Transverse colon (tissue), 4 donors: Measurements from ENCODE around the gene NCKAP5. TPM values are rescaled to one million over a fixed set of nuclear protein-coding genes. Genes with fewer than 3 reads are reported as not detected.

Experiments
- DNase-seq: peaks from one replicate; pipeline ENCODE4 v3.0.0-alpha.2; 2019
- H3K27ac ChIP-seq, 4 donors: fragments of 200-600 bp; sonication (generic); 2 replicates each; pipeline ENCODE4 v1.5.1; 2016 to 2018; ENCODE audit warnings: inconsistent platforms in 4 of 4
- H3K27me3 ChIP-seq: fragments of 200-600 bp; sonication (generic); 2 replicates; pipeline ENCODE4 v1.5.1; 2017; ENCODE audit warnings: inconsistent platforms
- H3K36me3 ChIP-seq, 4 donors: fragments of 200-600 bp; sonication (generic); 2 replicates each; pipeline ENCODE4 v1.5.1; 2017 to 2019; ENCODE audit warnings: inconsistent platforms in 4 of 4
- H3K4me1 ChIP-seq, 4 donors: fragments of 200-600 bp; sonication (generic); 2 replicates each; pipeline ENCODE4 v1.5.1; 2017 to 2020; ENCODE audit warnings: inconsistent platforms in 4 of 4
- H3K4me3 ChIP-seq, 4 donors: fragments of 200-600 bp; sonication (generic); 1 replicate in 1 of 4; 2 replicates in 3 of 4; pipeline versions ENCODE4 v1.5.1 to v1.6.1; 2017 to 2019; ENCODE audit warnings: inconsistent platforms in 4 of 4
- H3K9me3 ChIP-seq, 2 donors: fragments of 200-600 bp; sonication (generic); 2 replicates each; pipeline ENCODE4 v1.5.1; 2017 to 2019; ENCODE audit warnings: inconsistent platforms in 2 of 2
- EP300 ChIP-seq: sonication (generic); formaldehyde crosslinking; IDR thresholded peaks from one replicate; pipeline ENCODE4 v1.6.1; 2017; ENCODE audit warnings: antibody characterized with exemption, low read depth
- POLR2A ChIP-seq: fragments of 450-650 bp; IDR thresholded peaks from one replicate; pipeline ENCODE4 v1.6.1; 2016; ENCODE audit warnings: antibody characterized with exemption, mild to moderate bottlenecking, moderate library complexity
- POLR2AphosphoS5 ChIP-seq, 3 donors: sonication (generic); formaldehyde crosslinking; IDR thresholded peaks; one replicate each; pipeline ENCODE4 v1.6.1; 2016; ENCODE audit warnings: antibody characterized with exemption in 3 of 3
- WGBS, 2 donors: methylation state at CpG; one replicate each; pipeline ENCODE4 v1.1.5; 2018; ENCODE audit warnings: low coverage in 1 of 2; 5-methylcytosine and 5-hydroxymethylcytosine counted together
- in situ Hi-C, 4 donors: fragments of 200-750 bp; cut with MboI; loops; one replicate each; pipeline versions ENCODE4 v1.15.0 to v1.15.1; 2017; ENCODE audit warnings: low sequenced_read_pairs in 3 of 4, low pct_ligation_motif_present in 1 of 4, low pct_unique_long_range_greater_than_20kb in 1 of 4
- intact Hi-C: fragments of 100-400 bp; cut with DNase I; formaldehyde crosslinking; loops from one replicate; pipeline ENCODE4 v1.15.1; 2023; ENCODE audit warnings: low total_unique reads
- total RNA-seq, 4 donors: library from RNA; depleted of rRNA; stranded (reverse); fragments of >200 nt; gene quantifications; one replicate each; pipeline ENCODE4 v1.1.0, GENCODE V29; 2016
- TF ChIP-seq, protein P1 (sequence below), 5 experiments: fragments of 200-600 bp in 3 of 5; fragments of 450-650 bp in 2 of 5; sonication (generic) in 3 of 5; IDR thresholded peaks; 1 replicate in 2 of 5; 2 replicates in 3 of 5; pipeline ENCODE4 v1.5.1; 2016 to 2017; ENCODE audit warnings: antibody characterized with exemption in 5 of 5, inconsistent platforms in 3 of 5, mild to moderate bottlenecking in 2 of 5, moderate library complexity in 1 of 5

NCKAP5 gene
- total RNA-seq, 4 donors from 2014 or later, result 1.1 to 10.9 (median 5.0) TPM

DNA sequence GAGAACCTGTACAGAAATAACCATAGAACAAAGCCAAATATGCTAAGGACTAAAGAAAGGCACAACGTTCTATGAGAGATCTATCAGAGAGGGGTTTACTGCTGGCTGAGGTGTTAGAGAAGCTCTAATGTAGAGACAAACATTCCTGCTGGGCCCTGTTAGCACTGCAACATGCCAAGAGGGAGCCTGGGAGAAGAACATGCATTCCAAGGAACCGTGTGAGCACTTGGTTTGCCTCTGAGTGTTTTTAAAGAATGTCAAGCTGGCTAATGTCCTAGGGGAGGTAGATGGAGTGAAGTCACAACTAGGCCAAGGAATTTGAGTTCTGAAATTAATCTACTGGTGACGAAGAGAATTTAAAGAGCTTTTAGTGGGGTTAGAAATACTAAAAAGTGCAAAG lies 514.0 kb downstream of the NCKAP5 start:
- in situ Hi-C loops (no loop called here), intact Hi-C loops (no loop called here)
- Histone ChIP-seq H3K4me1 (no peaks in the 10 kb centered on the region), H3K9me3 (no peaks in the 10 kb centered on the region), H3K36me3 (no peaks in the 10 kb centered on the region), H3K27me3 (no peaks in the 10 kb centered on the region), H3K4me3 (no peak overlapping the region), H3K27ac (no peak overlapping the region)
- WGBS, 2 donors, result 41 to 45% methylated on average over 3 of the region's 3 CpGs
- DNase-seq, result no peak
- TF ChIP-seq EP300 (no peak), POLR2A (no peak)

DNA sequence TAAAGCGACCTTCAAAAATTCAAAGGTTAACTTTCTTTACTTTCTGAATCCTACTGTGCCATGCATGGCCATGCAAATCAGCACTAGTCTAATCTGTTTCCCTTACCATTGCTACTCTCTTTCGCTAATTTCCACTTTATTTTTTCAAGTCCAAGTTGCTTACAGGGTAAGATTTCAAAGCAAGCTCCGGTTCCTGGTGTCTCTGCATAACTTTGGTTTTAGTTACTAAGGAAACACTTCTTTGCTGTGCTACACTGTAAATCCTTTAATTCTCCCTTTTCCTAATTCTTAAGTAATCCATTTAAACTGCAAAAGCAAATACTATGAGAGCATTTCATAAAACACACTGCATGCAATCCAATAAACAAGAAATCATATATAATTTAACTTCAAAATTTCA lies 514.7 kb downstream of the NCKAP5 start:
- H3K9me3 ChIP-seq, result no peaks in the 10 kb centered on the region
- H3K4me1 ChIP-seq, result no peaks in the 10 kb centered on the region
- intact Hi-C loops, result no loop called here
- in situ Hi-C loops, result no loop called here
- no peak for DNase-seq
- WGBS, 2 donors, result 71 to 78% methylated on average over 3 of the region's 3 CpGs
- H3K36me3 ChIP-seq, result no peaks in the 10 kb centered on the region
- no peak for TF ChIP-seq POLR2AphosphoS5 (IDR thresholded peaks at IDR 0.05)
- TF ChIP-seq POLR2A, result no peak
- TF ChIP-seq EP300, result no peak
- H3K27me3 ChIP-seq, result no peaks in the 10 kb centered on the region
- H3K27ac ChIP-seq, result no peak overlapping the region
- H3K4me3 ChIP-seq, result no peak overlapping the region

DNA sequence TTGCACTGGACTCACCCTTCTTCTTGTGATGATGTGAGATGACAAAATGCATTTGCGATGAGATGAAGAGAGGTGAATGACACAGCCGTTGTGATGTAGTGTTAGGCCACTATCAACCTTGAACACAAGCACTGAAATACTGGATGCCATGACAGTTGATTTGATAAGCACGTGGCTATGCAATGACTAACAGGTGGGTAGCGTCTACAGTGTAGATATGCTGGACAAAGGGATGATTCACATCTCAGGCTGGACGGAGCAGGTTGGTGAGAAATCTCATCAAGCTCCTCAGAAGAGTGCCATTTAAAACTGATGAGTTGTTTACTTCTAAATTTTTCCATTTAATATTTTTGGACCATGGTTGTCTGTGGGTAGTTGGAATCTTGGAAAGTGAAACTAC lies 522.5 kb downstream of the NCKAP5 start:
- DNase-seq, result no peak
- TF ChIP-seq POLR2A, result no peak
- no peak for TF ChIP-seq EP300
- TF ChIP-seq, protein P1, sequence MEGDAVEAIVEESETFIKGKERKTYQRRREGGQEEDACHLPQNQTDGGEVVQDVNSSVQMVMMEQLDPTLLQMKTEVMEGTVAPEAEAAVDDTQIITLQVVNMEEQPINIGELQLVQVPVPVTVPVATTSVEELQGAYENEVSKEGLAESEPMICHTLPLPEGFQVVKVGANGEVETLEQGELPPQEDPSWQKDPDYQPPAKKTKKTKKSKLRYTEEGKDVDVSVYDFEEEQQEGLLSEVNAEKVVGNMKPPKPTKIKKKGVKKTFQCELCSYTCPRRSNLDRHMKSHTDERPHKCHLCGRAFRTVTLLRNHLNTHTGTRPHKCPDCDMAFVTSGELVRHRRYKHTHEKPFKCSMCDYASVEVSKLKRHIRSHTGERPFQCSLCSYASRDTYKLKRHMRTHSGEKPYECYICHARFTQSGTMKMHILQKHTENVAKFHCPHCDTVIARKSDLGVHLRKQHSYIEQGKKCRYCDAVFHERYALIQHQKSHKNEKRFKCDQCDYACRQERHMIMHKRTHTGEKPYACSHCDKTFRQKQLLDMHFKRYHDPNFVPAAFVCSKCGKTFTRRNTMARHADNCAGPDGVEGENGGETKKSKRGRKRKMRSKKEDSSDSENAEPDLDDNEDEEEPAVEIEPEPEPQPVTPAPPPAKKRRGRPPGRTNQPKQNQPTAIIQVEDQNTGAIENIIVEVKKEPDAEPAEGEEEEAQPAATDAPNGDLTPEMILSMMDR (IDR thresholded peaks at IDR 0.05), result no peak
- TF ChIP-seq POLR2AphosphoS5 (IDR thresholded peaks at IDR 0.05), result no peak
- no peaks in the 10 kb centered on the region for H3K36me3 ChIP-seq
- H3K27me3 ChIP-seq, result no peaks in the 10 kb centered on the region
- no peaks in the 10 kb centered on the region for H3K4me1 ChIP-seq
- in situ Hi-C loops (no loop called here), intact Hi-C loops (no loop called here)
- H3K4me3 ChIP-seq, result no peak overlapping the region
- H3K9me3 ChIP-seq, result no peaks in the 10 kb centered on the region
- H3K27ac ChIP-seq, result no peak overlapping the region
- 88 to 90% methylated on average over 4 to 5 of the region's 5 CpGs for WGBS, 2 donors

DNA sequence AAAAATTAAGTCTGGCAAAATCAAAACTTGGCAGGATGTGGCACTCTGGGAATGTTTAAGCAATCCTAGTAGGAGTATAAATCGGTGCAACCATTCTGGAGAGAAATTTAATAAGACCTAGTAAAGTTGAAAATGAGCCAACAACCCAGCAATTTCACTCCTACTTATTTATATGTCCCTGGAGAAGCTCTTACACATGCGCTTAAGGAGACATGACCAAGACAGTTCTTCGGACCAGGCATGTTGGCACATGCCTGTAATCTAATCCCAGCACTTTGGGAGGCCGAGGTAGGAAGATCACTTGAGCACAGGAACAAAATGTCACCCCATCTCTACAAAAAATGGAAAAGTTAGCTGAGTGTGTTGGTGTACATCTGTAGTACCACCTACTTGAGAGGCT lies 523.7 kb downstream of the NCKAP5 start:
- Histone ChIP-seq H3K27me3 (no peaks in the 10 kb centered on the region), H3K27ac (no peak overlapping the region), H3K4me1 (no peaks in the 10 kb centered on the region), H3K36me3 (no peaks in the 10 kb centered on the region), H3K4me3 (no peak overlapping the region), H3K9me3 (no peaks in the 10 kb centered on the region)
- no peak for DNase-seq
- WGBS, 2 donors, result 70 to 82% methylated on average over 4 of the region's 4 CpGs
- TF ChIP-seq, protein P1 (IDR thresholded peaks at IDR 0.05), result no peak
- TF ChIP-seq POLR2A (no peak), EP300 (no peak), POLR2AphosphoS5 (IDR thresholded peaks at IDR 0.05) (no peak)
- in situ Hi-C loops (no loop called here), intact Hi-C loops (no loop called here)

DNA sequence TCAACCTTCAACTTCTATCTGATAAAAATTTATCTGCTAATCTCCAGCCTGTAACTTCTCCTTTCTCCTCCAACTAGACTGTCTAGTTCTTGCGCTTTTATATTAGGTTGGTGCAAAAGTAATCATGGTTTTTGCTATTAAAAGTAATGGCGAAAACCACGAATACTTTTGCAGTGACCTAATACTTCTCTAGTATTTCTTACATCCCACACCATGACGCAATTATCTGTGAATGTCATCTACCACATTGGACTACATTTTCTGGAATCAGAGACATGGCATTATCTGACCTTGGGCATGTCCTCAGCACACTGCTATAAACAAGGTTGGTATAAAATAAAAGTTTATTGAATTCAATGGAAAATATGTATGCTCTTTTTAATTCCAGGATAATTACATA lies 528.1 kb downstream of the NCKAP5 start:
- intact Hi-C loops, result no loop called here
- TF ChIP-seq, protein P1 (IDR thresholded peaks at IDR 0.05), result no peak
- TF ChIP-seq EP300, result no peak
- TF ChIP-seq POLR2A, result no peak
- no peak for TF ChIP-seq POLR2AphosphoS5 (IDR thresholded peaks at IDR 0.05)
- H3K4me1 ChIP-seq, result no peaks in the 10 kb centered on the region
- no peak overlapping the region for H3K4me3 ChIP-seq
- H3K27me3 ChIP-seq, result no peaks in the 10 kb centered on the region
- H3K9me3 ChIP-seq, result peaks cover 3 to 6% of the 10 kb centered on the region in 2 donors
- H3K36me3 ChIP-seq, result no peaks in the 10 kb centered on the region
- DNase-seq, result no peak
- WGBS, 2 donors, result 83 to 88% methylated on average over 4 of the region's 4 CpGs
- H3K27ac ChIP-seq, result no peak overlapping the region
- in situ Hi-C loops, result no loop called here
